Stimulated activated effector memory CD8-positive, alpha-beta T cell treated with anti-CD3 and anti-CD28 coated beads, Interleukin-12 subunit alpha, Interleukin-12 subunit beta, amount 100 ng/mL, for 72 hours (primary cell): ENCODE results near the gene FBXO4.
"Not testable (repeated sequence)": the region's sequence is repeated elsewhere in the genome, so short reads cannot be mapped to it uniquely, and the experiment has no call there.

Source experiments
- ATAC-seq: fragments of 150-1000 bp; cut with Tn5 transposase; 2 replicates; pipeline ENCODE4 v1.10.0; 2021
- DNase-seq, 2 donors: peaks; one replicate each; pipeline ENCODE4 v3.0.0; 2021 to 2022; ENCODE audit warnings: low spot score in 2 of 2
- H3K27ac Mint-ChIP-seq: one replicate; pipeline ENCODE4 v1.8.0; 2022; ENCODE audit warnings: mild to moderate bottlenecking, mixed read lengths
- H3K36me3 Mint-ChIP-seq: one replicate; pipeline ENCODE4 v1.8.0; 2022; ENCODE audit warnings: mild to moderate bottlenecking, mixed read lengths
- H3K4me1 Mint-ChIP-seq: one replicate; pipeline ENCODE4 v1.8.0; 2022; ENCODE audit warnings: mixed read lengths
- H3K4me3 Mint-ChIP-seq: one replicate; pipeline ENCODE4 v1.8.0; 2022; ENCODE audit warnings: mild to moderate bottlenecking, mixed read lengths
- H3K9me3 Mint-ChIP-seq: one replicate; pipeline ENCODE4 v1.8.0; 2022; ENCODE audit warnings: mixed read lengths

The FBXO4 gene

GRCh38 chr5:41954286-41954685 is 29.2 kb downstream of the FBXO4 start:
- Mint-ChIP-seq H3K27ac (no peak overlapping the region), H3K9me3 (peaks cover 10% of the 10 kb centered on the region), H3K36me3 (no peaks in the 10 kb centered on the region), H3K4me3 (no peak overlapping the region), H3K4me1 (no peaks in the 10 kb centered on the region)
- DNase-seq (no peak), ATAC-seq (no peak)

GRCh38 chr5:41955432-41956024 is 30.4 kb downstream of the FBXO4 start:
- no peak overlapping the region for H3K4me3 Mint-ChIP-seq
- no peak overlapping the region for H3K27ac Mint-ChIP-seq
- ATAC-seq (no peak), DNase-seq (no peak)
- H3K4me1 Mint-ChIP-seq = no peaks in the 10 kb centered on the region
- no peaks in the 10 kb centered on the region for H3K36me3 Mint-ChIP-seq
- peaks cover 15% of the 10 kb centered on the region for H3K9me3 Mint-ChIP-seq

DNA sequence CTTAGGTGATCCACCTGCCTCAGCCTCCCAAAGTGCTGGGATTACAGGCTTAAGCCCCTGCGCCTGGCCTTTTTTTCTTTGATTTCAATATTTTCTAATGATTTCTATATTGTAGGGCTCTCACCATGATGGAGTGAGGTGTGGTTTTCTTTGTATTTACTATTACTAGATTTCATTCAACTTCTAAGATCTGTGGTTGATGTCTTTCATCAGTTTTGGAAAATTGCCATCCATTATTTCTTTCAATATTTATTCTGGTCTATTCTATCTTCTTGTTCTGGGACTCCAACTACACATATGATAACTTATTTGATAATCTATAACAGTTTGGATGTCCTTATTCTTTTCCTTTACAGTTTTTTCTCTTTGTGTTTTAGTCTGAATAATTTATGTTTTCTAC is 31.9 kb downstream of the FBXO4 start:
- H3K27ac Mint-ChIP-seq = no peak overlapping the region
- peaks cover 18% of the 10 kb centered on the region for H3K9me3 Mint-ChIP-seq
- H3K36me3 Mint-ChIP-seq = no peaks in the 10 kb centered on the region
- no peak for DNase-seq
- no peak for ATAC-seq
- no peak overlapping the region for H3K4me3 Mint-ChIP-seq
- H3K4me1 Mint-ChIP-seq = no peaks in the 10 kb centered on the region

GRCh38 chr5:41960481-41960880 is 35.4 kb downstream of the FBXO4 start:
- H3K36me3 Mint-ChIP-seq = no peaks in the 10 kb centered on the region
- no peak overlapping the region for H3K27ac Mint-ChIP-seq
- DNase-seq = no peak
- no peaks in the 10 kb centered on the region for H3K4me1 Mint-ChIP-seq
- peaks cover 25% of the 10 kb centered on the region for H3K9me3 Mint-ChIP-seq
- ATAC-seq = no peak
- no peak overlapping the region for H3K4me3 Mint-ChIP-seq

GRCh38 chr5:41961736-41962135 is 36.7 kb downstream of the FBXO4 start:
- no peaks in the 10 kb centered on the region for H3K4me1 Mint-ChIP-seq
- DNase-seq (no peak), ATAC-seq (no peak)
- H3K9me3 Mint-ChIP-seq = peaks cover 25% of the 10 kb centered on the region
- H3K4me3 Mint-ChIP-seq = no peak overlapping the region
- no peaks in the 10 kb centered on the region for H3K36me3 Mint-ChIP-seq
- H3K27ac Mint-ChIP-seq = no peak overlapping the region

DNA sequence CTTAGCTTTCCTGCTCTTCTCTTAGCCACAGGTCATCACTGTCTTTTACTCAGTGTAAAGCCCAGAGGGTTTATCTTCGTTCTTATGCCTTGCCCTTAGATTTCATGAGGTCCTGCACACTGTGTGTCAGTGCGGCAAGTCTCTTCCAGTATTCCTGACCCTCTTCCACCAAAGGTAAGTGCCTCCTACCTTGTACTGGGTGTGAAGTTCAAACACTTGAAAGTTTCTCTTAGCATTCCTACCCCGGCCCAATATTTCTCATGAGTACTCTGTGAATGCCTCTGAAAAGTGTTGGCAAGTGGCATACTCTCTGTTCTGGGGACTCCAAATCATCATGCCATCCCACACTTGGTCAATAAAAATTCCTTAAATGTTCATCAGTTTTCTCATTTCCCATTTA is 37.4 kb downstream of the FBXO4 start:
- Mint-ChIP-seq H3K27ac (no peak overlapping the region), H3K4me3 (no peak overlapping the region), H3K36me3 (no peaks in the 10 kb centered on the region), H3K9me3 (peaks cover 25% of the 10 kb centered on the region), H3K4me1 (no peaks in the 10 kb centered on the region)
- ATAC-seq (no peak), DNase-seq (no peak)

DNA sequence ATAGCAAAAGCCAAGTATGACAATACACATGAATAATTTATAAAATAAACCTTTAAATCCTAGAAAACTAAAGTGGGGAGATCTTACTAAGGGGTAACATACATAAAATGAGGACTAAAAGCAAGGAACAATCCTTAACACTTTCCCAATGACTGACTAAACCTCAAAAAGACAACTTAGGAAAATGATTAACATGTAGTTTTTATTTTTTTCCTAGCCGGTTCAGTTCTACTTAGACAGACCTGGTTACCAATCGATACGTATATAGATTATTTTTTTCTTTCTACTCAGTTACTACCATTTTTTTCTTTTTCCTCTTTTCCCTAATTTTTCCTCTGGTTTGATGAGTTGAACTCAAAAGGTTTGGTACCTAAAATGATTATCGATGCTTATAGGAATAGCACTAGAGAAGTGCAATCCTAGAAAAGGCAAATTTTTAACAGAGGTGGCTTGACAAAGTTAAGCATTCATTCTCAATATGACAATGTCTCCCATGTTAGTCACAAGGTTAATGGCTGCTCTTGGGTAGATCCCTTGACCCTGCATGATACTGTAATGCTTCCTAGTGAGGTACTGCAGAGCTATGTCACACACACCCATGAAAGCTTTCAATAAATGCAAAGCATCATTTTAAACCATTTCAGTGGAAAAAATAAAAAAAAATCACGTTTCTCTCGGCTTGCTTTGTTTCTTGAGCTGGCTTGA is 41.5 kb downstream of the FBXO4 start:
- H3K9me3 Mint-ChIP-seq = peaks cover 10% of the 10 kb centered on the region
- ATAC-seq = no peak

DNA sequence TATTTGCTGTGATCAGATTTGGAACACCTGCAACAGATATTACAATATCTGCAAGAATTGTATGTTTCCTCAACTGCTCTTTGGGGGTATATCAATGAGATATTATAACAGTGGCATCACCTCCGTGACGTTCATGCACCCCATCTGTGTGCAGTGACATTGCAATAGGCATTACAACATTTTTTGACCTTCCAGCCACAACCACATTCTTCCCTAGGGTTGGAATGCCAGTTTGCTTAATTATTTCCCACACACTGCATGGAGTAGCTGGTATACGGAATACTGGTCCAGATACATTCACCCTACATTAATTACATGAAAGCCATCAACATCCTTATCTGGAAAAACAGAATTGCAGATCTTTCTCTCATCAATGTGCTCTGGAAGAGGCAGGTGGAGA is 42.3 kb downstream of the FBXO4 start:
- H3K9me3 Mint-ChIP-seq = peaks cover 9% of the 10 kb centered on the region
- ATAC-seq (no peak), DNase-seq (no peak)
- H3K4me3 Mint-ChIP-seq = no peak overlapping the region
- H3K36me3 Mint-ChIP-seq = no peaks in the 10 kb centered on the region
- no peaks in the 10 kb centered on the region for H3K4me1 Mint-ChIP-seq
- no peak overlapping the region for H3K27ac Mint-ChIP-seq

More for the DNA sequence above, 41.5 kb downstream of the FBXO4 start:
- Mint-ChIP-seq H3K36me3 (no peaks in the 10 kb centered on the region), H3K4me3 (no peak overlapping the region), H3K27ac (no peak overlapping the region), H3K4me1 (no peaks in the 10 kb centered on the region)
- DNase-seq = no peak

GRCh38 chr5:41968153-41968723 is 43.2 kb downstream of the FBXO4 start:
- DNase-seq = no peak

GRCh38 chr5:41973087-41973486 is 48.0 kb downstream of the FBXO4 start:
- Mint-ChIP-seq H3K27ac (no peak overlapping the region), H3K4me3 (no peak overlapping the region), H3K36me3 (no peaks in the 10 kb centered on the region), H3K9me3 (peaks cover 1% of the 10 kb centered on the region), H3K4me1 (no peaks in the 10 kb centered on the region)
- no peak for DNase-seq
- ATAC-seq = no peak

More at GRCh38 chr5:41968153-41968723, 43.2 kb downstream of the FBXO4 start:
- no peaks in the 10 kb centered on the region for H3K36me3 Mint-ChIP-seq
- no peak overlapping the region for H3K27ac Mint-ChIP-seq
- peaks cover 3% of the 10 kb centered on the region for H3K9me3 Mint-ChIP-seq
- ATAC-seq = no peak
- H3K4me1 Mint-ChIP-seq = no peaks in the 10 kb centered on the region
- H3K4me3 Mint-ChIP-seq = no peak overlapping the region

DNA sequence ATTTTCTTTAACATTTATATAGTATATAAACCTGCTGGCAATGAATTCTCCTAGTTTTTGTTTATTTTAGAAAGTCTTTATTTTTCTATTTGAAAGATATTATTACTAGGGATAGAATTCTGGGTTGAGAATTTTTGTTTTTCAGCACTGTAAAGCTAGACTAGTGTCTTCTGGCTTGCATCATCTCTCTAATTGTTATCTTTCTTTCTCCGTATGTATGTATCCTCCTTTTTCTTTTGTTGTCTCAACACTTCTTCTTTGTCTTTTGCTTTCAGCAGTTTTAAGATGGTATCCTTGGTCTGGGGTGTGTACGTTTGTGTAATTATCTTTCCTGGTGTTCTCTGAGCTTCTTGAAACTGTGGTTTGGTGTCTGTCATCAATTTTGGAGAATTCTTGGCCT is 48.8 kb downstream of the FBXO4 start:
- H3K36me3 Mint-ChIP-seq = no peaks in the 10 kb centered on the region

DNA sequence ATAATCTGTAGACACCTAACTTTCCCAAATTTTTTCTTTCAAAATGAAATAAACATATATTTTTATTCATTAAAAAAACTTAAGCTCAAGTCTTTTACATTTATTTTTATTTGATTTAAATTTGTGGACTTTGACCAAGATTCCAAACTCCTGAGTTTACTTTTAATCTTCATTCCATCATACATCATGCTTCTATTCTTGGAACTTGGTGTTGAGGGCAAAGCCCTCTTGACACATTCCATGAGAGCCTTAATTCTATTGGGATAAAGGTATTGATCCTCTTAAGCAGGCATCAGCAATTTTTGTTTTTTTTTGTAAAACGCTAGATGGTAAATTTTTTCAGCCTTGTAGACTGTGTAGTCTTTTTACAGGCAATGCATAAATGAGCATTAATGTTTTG is 53.6 kb downstream of the FBXO4 start:
- no peak overlapping the region for H3K27ac Mint-ChIP-seq
- H3K4me1 Mint-ChIP-seq = no peaks in the 10 kb centered on the region
- H3K36me3 Mint-ChIP-seq = no peaks in the 10 kb centered on the region

More for the DNA sequence above, 48.8 kb downstream of the FBXO4 start:
- DNase-seq = no peak
- no peak overlapping the region for H3K4me3 Mint-ChIP-seq
- no peaks in the 10 kb centered on the region for H3K9me3 Mint-ChIP-seq
- H3K4me1 Mint-ChIP-seq = no peaks in the 10 kb centered on the region
- ATAC-seq = no peak
- no peak overlapping the region for H3K27ac Mint-ChIP-seq

GRCh38 chr5:41980396-41980795 is 55.3 kb downstream of the FBXO4 start:
- Mint-ChIP-seq H3K36me3 (no peaks in the 10 kb centered on the region), H3K9me3 (no peaks in the 10 kb centered on the region), H3K27ac (no peak overlapping the region), H3K4me1 (no peaks in the 10 kb centered on the region), H3K4me3 (no peak overlapping the region)
- DNase-seq = no peak
- ATAC-seq = no peak

More for the DNA sequence above, 53.6 kb downstream of the FBXO4 start:
- DNase-seq (no peak), ATAC-seq (no peak)
- Mint-ChIP-seq H3K4me3 (no peak overlapping the region), H3K9me3 (no peaks in the 10 kb centered on the region)

GRCh38 chr5:41980870-41981269 is 55.8 kb downstream of the FBXO4 start:
- H3K27ac Mint-ChIP-seq = no peak overlapping the region
- H3K4me1 Mint-ChIP-seq = no peaks in the 10 kb centered on the region
- no peak for ATAC-seq
- H3K36me3 Mint-ChIP-seq = no peaks in the 10 kb centered on the region
- H3K9me3 Mint-ChIP-seq = no peaks in the 10 kb centered on the region
- DNase-seq = no peak
- no peak overlapping the region for H3K4me3 Mint-ChIP-seq

- H3K27ac Mint-ChIP-seq, ATAC-seq, H3K36me3 Mint-ChIP-seq, H3K4me3 Mint-ChIP-seq, DNase-seq, H3K9me3 Mint-ChIP-seq, H3K4me1 Mint-ChIP-seq: not testable (repeated sequence)
Measured at GRCh38 chr5:41982858-41983257, 57.8 kb downstream of the FBXO4 start.

- Mint-ChIP-seq H3K4me3 (no peak overlapping the region), H3K36me3 (no peaks in the 10 kb centered on the region), H3K9me3 (no peaks in the 10 kb centered on the region), H3K27ac (no peak overlapping the region), H3K4me1 (no peaks in the 10 kb centered on the region)
- DNase-seq (no peak), ATAC-seq (no peak)
Measured at GRCh38 chr5:41983284-41983683, 58.2 kb downstream of the FBXO4 start.
